HG03575 (cell line): ENCODE results near the gene EDN1.

Experiments
- ATAC-seq: cut with Tn5 transposase; IDR thresholded peaks from one replicate; pipeline ENCODE4 v1.9.1; 2021; ENCODE audit not compliant: unreplicated experiment, insufficient number of reproducible peaks, low FRiP score; ENCODE audit errors: extremely low read depth

The EDN1 gene

DNA sequence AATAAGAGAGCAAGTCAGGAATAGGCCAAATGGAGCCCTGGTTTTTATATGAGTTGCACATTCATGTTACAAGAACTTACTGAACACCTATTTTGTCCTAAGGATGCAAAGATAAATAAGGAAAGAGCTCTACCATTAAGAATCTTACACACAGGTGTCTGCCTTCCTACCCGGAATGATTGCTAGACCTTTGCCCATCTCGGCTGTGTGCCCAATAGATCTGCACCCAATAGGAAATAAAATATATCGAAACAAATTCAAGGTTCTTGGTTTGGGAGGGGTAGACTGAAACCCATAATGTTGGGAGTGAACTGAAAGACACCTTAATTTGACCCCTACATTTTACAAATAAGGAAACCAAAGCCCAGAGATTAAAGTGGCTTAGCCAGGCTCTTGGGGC, 48.9 kb downstream of the EDN1 start:
- ATAC-seq, result no peak

GRCh38 chr6:12339808-12340487, 49.8 kb downstream of the EDN1 start:
- no peak for ATAC-seq

- no peak for ATAC-seq
These were observed 50.3 kb downstream of the EDN1 start for GRCh38 chr6:12340488-12340818.

GRCh38 chr6:12342664-12343063, 52.5 kb downstream of the EDN1 start:
- ATAC-seq, result no peak

GRCh38 chr6:12343122-12343439, 52.9 kb downstream of the EDN1 start:
- ATAC-seq, result no peak

GRCh38 chr6:12343440-12344162, 53.4 kb downstream of the EDN1 start:
- no peak for ATAC-seq

- ATAC-seq, result no peak
These were observed 54.1 kb downstream of the EDN1 start for GRCh38 chr6:12344296-12344695.

DNA sequence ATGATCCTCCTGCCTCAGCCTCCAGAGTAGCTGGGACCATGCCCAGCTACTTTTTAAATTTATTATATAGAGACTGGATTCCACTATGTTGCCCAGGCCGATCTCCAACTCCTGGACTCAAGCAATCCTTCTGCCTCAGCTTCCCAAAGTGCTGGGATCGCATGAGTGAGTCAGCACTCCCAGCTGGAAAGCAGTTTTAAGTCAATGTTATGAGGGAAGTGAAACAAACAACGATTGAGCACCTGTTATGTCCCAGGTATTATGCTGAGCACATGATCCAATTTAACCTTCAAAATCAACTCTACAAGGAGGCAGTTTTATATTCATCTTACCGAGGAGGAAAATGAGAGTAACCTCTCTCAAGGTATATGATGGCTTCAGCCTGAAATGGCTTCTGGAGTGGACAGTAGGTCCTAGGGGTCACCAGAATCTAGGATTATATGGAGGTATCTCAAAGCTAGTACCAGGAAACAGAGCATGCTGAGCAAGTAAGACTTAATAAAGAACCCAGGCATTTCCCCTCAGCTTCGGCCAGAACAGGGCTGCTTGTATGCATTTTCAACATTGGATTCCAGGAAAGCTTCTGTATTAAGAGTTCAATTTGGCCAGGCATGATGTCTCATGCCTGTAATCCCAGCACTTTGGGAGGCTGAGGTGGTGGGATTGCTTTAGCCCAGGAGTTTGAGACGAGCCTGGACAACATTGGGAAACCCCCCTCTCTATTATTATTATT, 55.0 kb downstream of the EDN1 start:
- no peak for ATAC-seq

- no peak for ATAC-seq
These were observed 55.5 kb downstream of the EDN1 start for GRCh38 chr6:12345694-12346058.
